Tibial artery (tissue), 4 donors: ENCODE data around the gene DNASE2B.

Experiments
- DNase-seq, 2 donors: peaks; one replicate each; pipeline ENCODE4 v3.0.0-alpha.2; 2019
- H3K27ac ChIP-seq, 2 donors: fragments of 200-600 bp; sonication (generic) in 1 of 2; 1 replicate in 1 of 2; 2 replicates in 1 of 2; pipeline ENCODE4 v1.5.1; 2018 to 2019; ENCODE audit warnings: mild to moderate bottlenecking in 1 of 2
- H3K27me3 ChIP-seq, 2 donors: fragments of 200-600 bp; sonication (generic) in 1 of 2; one replicate each; pipeline versions ENCODE4 v1.5.1 to v1.6.0; 2016 to 2019
- H3K36me3 ChIP-seq, 3 donors: fragments of 200-600 bp; sonication (generic) in 2 of 3; one replicate each; pipeline ENCODE4 v1.5.1; 2016 to 2019; ENCODE audit warnings: mild to moderate bottlenecking in 2 of 3
- H3K4me1 ChIP-seq, 4 donors: fragments of 200-600 bp; sonication (generic) in 2 of 4; 1 replicate in 3 of 4; 2 replicates in 1 of 4; pipeline ENCODE4 v1.5.1; 2016 to 2019
- H3K4me3 ChIP-seq, 2 donors: fragments of 200-600 bp; sonication (generic) in 1 of 2; 1 replicate in 1 of 2; 2 replicates in 1 of 2; pipeline ENCODE4 v1.5.1; 2018 to 2019; ENCODE audit warnings: mild to moderate bottlenecking in 2 of 2
- H3K9me3 ChIP-seq, 3 donors: fragments of 200-600 bp; sonication (generic) in 1 of 3; one replicate each; pipeline ENCODE4 v1.5.1; 2016 to 2019
- CTCF ChIP-seq, 2 experiments: fragments of 200-600 bp in 1 of 2; fragments of 450-650 bp in 1 of 2; IDR thresholded peaks; one replicate each; pipeline ENCODE4 v1.5.1; 2017 to 2019; ENCODE audit warnings: antibody characterized with exemption in 2 of 2, mild to moderate bottlenecking in 1 of 2, moderate library complexity in 1 of 2
- intact Hi-C: fragments of 100-400 bp; cut with DNase I; formaldehyde crosslinking; loops from one replicate; pipeline ENCODE4 v1.15.0; 2023; ENCODE audit warnings: low total_unique reads

Gene DNASE2B

GRCh38 chr1:84398175-84399155 is at the start of gene DNASE2B:
TSS of gene DNASE2B (plus strand) at chr1:84398484. CDS start at chr1:84398565, 81 bp downstream.
- intact Hi-C loops, result no loop called here
- no peak within 1 kb of the TSS for H3K4me3 ChIP-seq
- no peaks in the 10 kb centered on the region for H3K4me1 ChIP-seq
- no peaks in the 10 kb centered on the region for H3K9me3 ChIP-seq
- H3K27me3 ChIP-seq, result no peaks in the 10 kb centered on the region
- DNase-seq, result no peak
- H3K27ac ChIP-seq, result no peak within 1 kb of the TSS
- TF ChIP-seq CTCF (IDR thresholded peaks at IDR 0.05), result no peak
- no peaks in the 10 kb centered on the region for H3K36me3 ChIP-seq

- Histone ChIP-seq H3K36me3 (no peaks in the 10 kb centered on the region), H3K9me3 (no peaks in the 10 kb centered on the region), H3K27ac (no peak overlapping the region), H3K4me3 (no peak overlapping the region), H3K4me1 (no peaks in the 10 kb centered on the region), H3K27me3 (no peaks in the 10 kb centered on the region)
- intact Hi-C loops, result no loop called here
- no peak for DNase-seq
- no peak for TF ChIP-seq CTCF (IDR thresholded peaks at IDR 0.05)
These were observed 49.5 kb upstream of the DNASE2B start for GRCh38 chr1:84348759-84349158.

GRCh38 chr1:84350104-84350503 is 48.2 kb upstream of the DNASE2B start:
- Histone ChIP-seq H3K9me3 (no peaks in the 10 kb centered on the region), H3K36me3 (no peaks in the 10 kb centered on the region), H3K4me3 (no peak overlapping the region), H3K27me3 (no peaks in the 10 kb centered on the region), H3K27ac (no peak overlapping the region), H3K4me1 (no peaks in the 10 kb centered on the region)
- intact Hi-C loops, result no loop called here
- DNase-seq, result no peak
- no peak for TF ChIP-seq CTCF (IDR thresholded peaks at IDR 0.05)

- H3K36me3 ChIP-seq, result no peaks in the 10 kb centered on the region
- TF ChIP-seq CTCF (IDR thresholded peaks at IDR 0.05), result no peak
- H3K9me3 ChIP-seq, result no peaks in the 10 kb centered on the region
- H3K27me3 ChIP-seq, result no peaks in the 10 kb centered on the region
- H3K27ac ChIP-seq, result no peak overlapping the region
- DNase-seq, result no peak
- H3K4me1 ChIP-seq, result no peaks in the 10 kb centered on the region
- H3K4me3 ChIP-seq, result no peak overlapping the region
- intact Hi-C loops, result no loop called here
These were observed 47.7 kb upstream of the DNASE2B start for GRCh38 chr1:84350550-84350949.

- no peak for TF ChIP-seq CTCF (IDR thresholded peaks at IDR 0.05)
- Histone ChIP-seq H3K9me3 (no peaks in the 10 kb centered on the region), H3K27ac (no peak overlapping the region), H3K27me3 (no peaks in the 10 kb centered on the region), H3K4me1 (no peaks in the 10 kb centered on the region), H3K36me3 (no peaks in the 10 kb centered on the region), H3K4me3 (no peak overlapping the region)
- intact Hi-C loops, result no loop called here
- no peak for DNase-seq
These were observed 45.8 kb upstream of the DNASE2B start for GRCh38 chr1:84352298-84353106.
